ENCODE data around the gene FXYD4. TPM values are rescaled to one million over a fixed set of nuclear protein-coding genes. Genes with fewer than 3 reads are reported as not detected.

Gene FXYD4
- total and polyA plus RNA-seq, 2 experiments from 2014 or later: not detected

DNA sequence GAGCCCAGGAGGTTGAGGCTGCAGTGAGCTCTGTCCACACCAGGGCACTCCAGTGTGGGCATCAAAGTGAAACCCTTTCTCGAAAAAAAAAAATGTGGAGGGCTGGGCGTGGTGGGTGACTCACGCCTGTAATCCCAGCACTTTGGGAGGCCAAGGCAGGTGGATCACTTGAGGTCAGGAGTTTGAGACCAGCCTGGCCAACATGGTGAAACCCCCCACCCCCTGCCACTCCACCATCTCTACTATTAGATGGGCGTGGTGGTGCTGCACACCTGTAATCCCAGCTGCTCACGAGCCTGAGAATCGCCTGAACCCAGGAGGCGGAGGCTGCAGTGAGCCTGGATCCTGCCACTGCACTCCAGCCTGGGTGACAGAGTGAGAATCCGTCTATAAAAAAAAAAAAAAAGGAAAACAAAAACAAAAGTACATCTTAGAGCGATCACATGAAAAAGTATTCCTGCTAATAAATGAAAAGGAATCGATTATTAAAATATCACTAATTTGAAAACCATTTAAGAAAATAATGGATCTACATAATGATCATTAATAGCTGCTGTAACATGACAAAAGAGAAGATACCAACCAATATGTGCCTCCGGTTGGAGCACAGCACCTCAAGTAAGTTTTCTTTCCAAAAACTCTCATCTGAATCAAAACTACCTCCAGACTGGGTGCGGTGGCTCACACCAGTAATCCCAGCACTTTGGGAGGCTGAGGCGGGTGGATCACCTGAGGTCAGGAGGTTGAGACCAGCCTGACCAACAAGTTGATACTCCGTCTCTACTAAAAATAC lies 32.7 kb downstream of the FXYD4 start:
- Histone ChIP-seq H3K27ac (ENCODE audit: low read depth) (peak overlapping the region; percentile 82), H3K9me2 (ENCODE audit: insufficient read depth) (no peaks in the 10 kb centered on the region), H3K27me3 (ENCODE audit: insufficient read depth) (no peaks in the 10 kb centered on the region), H3F3A (replicated peaks; ENCODE audit: low read depth) (peaks cover 11% of the 10 kb centered on the region), H3K4me1 (ENCODE audit: insufficient read depth) (peaks cover 55% of the 10 kb centered on the region), H3K4me2 (peak overlapping the region; percentile 83), H2AFZ (no peak overlapping the region), H3K4me3 (peak overlapping the region; percentile 86), H3K36me3 (ENCODE audit: insufficient read depth) (0 out of 2 replicates have a peak, but pooled peaks cover 8% of the 10 kb centered on the region), H4K20me1 (replicated peaks; ENCODE audit: insufficient read depth) (peaks cover 64% of the 10 kb centered on the region), H3K79me2 (replicated peaks; ENCODE audit: insufficient read depth) (peaks cover 96% of the 10 kb centered on the region)
- Mint-ChIP-seq H3K27ac (peak overlapping the region; percentile 86), H3K36me3 (ENCODE audit: low read depth) (peaks cover 43% of the 10 kb centered on the region), H3K9me3 (peaks cover 3% of the 10 kb centered on the region; the same call in 1 of the 3 replicates), H3K4me3 (peak overlapping the region; percentile 61), H3K27me3 (ENCODE audit: insufficient read depth, low read depth, poor library complexity) (peaks cover 26% of the 10 kb centered on the region), H3K4me1 (peaks cover 53% of the 10 kb centered on the region)
- TF ChIP-seq CREB1 (CRISPR knock-in tag; IDR thresholded peaks at IDR 0.05; ENCODE audit: low read depth) (no peak), STAT1 (IDR thresholded peaks at IDR 0.05; ENCODE audit: unreplicated experiment) (no peak), NANOG (IDR thresholded peaks at IDR 0.05; ENCODE audit: borderline replicate concordance) (no peak), EZH2 (IDR thresholded peaks at IDR 0.05; ENCODE audit: low read depth, unreplicated experiment) (no peak), ZNF331 (CRISPR knock-in tag; IDR thresholded peaks at IDR 0.05; ENCODE audit: low read depth) (no peak), ZNF114 (CRISPR knock-in tag; IDR thresholded peaks at IDR 0.05) (no peak), POLR2AphosphoS5 (IDR thresholded peaks at IDR 0.05; ENCODE audit: low read depth) (no peak), JUNB (IDR thresholded peaks at IDR 0.05; ENCODE audit: unreplicated experiment) (no peak), EZH2phosphoT487 (IDR thresholded peaks at IDR 0.05; ENCODE audit: unreplicated experiment) (no peak)
- TF ChIP-seq, protein P1, sequence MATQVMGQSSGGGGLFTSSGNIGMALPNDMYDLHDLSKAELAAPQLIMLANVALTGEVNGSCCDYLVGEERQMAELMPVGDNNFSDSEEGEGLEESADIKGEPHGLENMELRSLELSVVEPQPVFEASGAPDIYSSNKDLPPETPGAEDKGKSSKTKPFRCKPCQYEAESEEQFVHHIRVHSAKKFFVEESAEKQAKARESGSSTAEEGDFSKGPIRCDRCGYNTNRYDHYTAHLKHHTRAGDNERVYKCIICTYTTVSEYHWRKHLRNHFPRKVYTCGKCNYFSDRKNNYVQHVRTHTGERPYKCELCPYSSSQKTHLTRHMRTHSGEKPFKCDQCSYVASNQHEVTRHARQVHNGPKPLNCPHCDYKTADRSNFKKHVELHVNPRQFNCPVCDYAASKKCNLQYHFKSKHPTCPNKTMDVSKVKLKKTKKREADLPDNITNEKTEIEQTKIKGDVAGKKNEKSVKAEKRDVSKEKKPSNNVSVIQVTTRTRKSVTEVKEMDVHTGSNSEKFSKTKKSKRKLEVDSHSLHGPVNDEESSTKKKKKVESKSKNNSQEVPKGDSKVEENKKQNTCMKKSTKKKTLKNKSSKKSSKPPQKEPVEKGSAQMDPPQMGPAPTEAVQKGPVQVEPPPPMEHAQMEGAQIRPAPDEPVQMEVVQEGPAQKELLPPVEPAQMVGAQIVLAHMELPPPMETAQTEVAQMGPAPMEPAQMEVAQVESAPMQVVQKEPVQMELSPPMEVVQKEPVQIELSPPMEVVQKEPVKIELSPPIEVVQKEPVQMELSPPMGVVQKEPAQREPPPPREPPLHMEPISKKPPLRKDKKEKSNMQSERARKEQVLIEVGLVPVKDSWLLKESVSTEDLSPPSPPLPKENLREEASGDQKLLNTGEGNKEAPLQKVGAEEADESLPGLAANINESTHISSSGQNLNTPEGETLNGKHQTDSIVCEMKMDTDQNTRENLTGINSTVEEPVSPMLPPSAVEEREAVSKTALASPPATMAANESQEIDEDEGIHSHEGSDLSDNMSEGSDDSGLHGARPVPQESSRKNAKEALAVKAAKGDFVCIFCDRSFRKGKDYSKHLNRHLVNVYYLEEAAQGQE (IDR thresholded peaks at IDR 0.05; ENCODE audit: unreplicated experiment): no peak
- TF ChIP-seq, protein P2, sequence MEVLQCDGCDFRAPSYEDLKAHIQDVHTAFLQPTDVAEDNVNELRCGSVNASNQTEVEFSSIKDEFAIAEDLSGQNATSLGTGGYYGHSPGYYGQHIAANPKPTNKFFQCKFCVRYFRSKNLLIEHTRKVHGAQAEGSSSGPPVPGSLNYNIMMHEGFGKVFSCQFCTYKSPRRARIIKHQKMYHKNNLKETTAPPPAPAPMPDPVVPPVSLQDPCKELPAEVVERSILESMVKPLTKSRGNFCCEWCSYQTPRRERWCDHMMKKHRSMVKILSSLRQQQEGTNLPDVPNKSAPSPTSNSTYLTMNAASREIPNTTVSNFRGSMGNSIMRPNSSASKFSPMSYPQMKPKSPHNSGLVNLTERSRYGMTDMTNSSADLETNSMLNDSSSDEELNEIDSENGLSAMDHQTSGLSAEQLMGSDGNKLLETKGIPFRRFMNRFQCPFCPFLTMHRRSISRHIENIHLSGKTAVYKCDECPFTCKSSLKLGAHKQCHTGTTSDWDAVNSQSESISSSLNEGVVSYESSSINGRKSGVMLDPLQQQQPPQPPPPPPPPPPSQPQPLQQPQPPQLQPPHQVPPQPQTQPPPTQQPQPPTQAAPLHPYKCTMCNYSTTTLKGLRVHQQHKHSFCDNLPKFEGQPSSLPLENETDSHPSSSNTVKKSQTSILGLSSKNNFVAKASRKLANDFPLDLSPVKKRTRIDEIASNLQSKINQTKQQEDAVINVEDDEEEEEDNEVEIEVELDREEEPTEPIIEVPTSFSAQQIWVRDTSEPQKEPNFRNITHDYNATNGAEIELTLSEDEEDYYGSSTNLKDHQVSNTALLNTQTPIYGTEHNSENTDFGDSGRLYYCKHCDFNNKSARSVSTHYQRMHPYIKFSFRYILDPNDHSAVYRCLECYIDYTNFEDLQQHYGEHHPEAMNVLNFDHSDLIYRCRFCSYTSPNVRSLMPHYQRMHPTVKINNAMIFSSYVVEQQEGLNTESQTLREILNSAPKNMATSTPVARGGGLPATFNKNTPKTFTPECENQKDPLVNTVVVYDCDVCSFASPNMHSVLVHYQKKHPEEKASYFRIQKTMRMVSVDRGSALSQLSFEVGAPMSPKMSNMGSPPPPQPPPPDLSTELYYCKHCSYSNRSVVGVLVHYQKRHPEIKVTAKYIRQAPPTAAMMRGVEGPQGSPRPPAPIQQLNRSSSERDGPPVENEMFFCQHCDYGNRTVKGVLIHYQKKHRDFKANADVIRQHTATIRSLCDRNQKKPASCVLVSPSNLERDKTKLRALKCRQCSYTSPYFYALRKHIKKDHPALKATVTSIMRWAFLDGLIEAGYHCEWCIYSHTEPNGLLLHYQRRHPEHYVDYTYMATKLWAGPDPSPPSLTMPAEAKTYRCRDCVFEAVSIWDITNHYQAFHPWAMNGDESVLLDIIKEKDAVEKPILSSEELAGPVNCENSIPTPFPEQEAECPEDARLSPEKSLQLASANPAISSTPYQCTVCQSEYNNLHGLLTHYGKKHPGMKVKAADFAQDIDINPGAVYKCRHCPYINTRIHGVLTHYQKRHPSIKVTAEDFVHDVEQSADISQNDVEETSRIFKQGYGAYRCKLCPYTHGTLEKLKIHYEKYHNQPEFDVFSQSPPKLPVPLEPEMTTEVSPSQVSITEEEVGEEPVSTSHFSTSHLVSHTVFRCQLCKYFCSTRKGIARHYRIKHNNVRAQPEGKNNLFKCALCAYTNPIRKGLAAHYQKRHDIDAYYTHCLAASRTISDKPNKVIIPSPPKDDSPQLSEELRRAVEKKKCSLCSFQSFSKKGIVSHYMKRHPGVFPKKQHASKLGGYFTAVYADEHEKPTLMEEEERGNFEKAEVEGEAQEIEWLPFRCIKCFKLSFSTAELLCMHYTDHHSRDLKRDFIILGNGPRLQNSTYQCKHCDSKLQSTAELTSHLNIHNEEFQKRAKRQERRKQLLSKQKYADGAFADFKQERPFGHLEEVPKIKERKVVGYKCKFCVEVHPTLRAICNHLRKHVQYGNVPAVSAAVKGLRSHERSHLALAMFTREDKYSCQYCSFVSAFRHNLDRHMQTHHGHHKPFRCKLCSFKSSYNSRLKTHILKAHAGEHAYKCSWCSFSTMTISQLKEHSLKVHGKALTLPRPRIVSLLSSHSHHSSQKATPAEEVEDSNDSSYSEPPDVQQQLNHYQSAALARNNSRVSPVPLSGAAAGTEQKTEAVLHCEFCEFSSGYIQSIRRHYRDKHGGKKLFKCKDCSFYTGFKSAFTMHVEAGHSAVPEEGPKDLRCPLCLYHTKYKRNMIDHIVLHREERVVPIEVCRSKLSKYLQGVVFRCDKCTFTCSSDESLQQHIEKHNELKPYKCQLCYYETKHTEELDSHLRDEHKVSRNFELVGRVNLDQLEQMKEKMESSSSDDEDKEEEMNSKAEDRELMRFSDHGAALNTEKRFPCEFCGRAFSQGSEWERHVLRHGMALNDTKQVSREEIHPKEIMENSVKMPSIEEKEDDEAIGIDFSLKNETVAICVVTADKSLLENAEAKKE (CRISPR knock-in tag; IDR thresholded peaks at IDR 0.05): no peak
- TF ChIP-seq, protein P3, sequence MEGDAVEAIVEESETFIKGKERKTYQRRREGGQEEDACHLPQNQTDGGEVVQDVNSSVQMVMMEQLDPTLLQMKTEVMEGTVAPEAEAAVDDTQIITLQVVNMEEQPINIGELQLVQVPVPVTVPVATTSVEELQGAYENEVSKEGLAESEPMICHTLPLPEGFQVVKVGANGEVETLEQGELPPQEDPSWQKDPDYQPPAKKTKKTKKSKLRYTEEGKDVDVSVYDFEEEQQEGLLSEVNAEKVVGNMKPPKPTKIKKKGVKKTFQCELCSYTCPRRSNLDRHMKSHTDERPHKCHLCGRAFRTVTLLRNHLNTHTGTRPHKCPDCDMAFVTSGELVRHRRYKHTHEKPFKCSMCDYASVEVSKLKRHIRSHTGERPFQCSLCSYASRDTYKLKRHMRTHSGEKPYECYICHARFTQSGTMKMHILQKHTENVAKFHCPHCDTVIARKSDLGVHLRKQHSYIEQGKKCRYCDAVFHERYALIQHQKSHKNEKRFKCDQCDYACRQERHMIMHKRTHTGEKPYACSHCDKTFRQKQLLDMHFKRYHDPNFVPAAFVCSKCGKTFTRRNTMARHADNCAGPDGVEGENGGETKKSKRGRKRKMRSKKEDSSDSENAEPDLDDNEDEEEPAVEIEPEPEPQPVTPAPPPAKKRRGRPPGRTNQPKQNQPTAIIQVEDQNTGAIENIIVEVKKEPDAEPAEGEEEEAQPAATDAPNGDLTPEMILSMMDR (conservative IDR thresholded peaks at IDR 0.05; ENCODE audit: low read depth in 2 of 2): no peak
- TF ChIP-seq, protein P4, sequence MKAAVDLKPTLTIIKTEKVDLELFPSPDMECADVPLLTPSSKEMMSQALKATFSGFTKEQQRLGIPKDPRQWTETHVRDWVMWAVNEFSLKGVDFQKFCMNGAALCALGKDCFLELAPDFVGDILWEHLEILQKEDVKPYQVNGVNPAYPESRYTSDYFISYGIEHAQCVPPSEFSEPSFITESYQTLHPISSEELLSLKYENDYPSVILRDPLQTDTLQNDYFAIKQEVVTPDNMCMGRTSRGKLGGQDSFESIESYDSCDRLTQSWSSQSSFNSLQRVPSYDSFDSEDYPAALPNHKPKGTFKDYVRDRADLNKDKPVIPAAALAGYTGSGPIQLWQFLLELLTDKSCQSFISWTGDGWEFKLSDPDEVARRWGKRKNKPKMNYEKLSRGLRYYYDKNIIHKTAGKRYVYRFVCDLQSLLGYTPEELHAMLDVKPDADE (IDR thresholded peaks at IDR 0.05): no peak
- ATAC-seq (no peak), DNase-seq (ENCODE audit: low spot score) (no peak)
